ENCODE measurements around the gene CPED1.
"Not testable (repeated sequence)": the region's sequence is repeated elsewhere in the genome, so short reads cannot be mapped to it uniquely, and the experiment has no call there.

Gene CPED1

GRCh38 chr7:121196286-121196685, 207.8 kb downstream of the CPED1 start:
- no peak for DNase-seq

GRCh38 chr7:121197455-121197854, 208.9 kb downstream of the CPED1 start:
- no peak for DNase-seq

GRCh38 chr7:121198502-121198901, 210.0 kb downstream of the CPED1 start:
- no peak for DNase-seq

GRCh38 chr7:121202125-121202524, 213.6 kb downstream of the CPED1 start:
- no peak for DNase-seq

GRCh38 chr7:121202834-121203233, 214.3 kb downstream of the CPED1 start:
- no peak for DNase-seq

- DNase-seq = no peak
Observed at GRCh38 chr7:121204537-121204936, 216.0 kb downstream of the CPED1 start.

- DNase-seq = no peak
Observed at GRCh38 chr7:121205777-121206176, 217.3 kb downstream of the CPED1 start.

- DNase-seq = no peak
Observed at GRCh38 chr7:121211253-121211652, 222.7 kb downstream of the CPED1 start.

GRCh38 chr7:121212036-121212435, 223.5 kb downstream of the CPED1 start:
- DNase-seq = no peak

GRCh38 chr7:121214657-121215056, 226.1 kb downstream of the CPED1 start:
- DNase-seq = no peak

- DNase-seq = no peak
Observed at GRCh38 chr7:121219026-121219425, 230.5 kb downstream of the CPED1 start.

GRCh38 chr7:121221108-121221507, 232.6 kb downstream of the CPED1 start:
- not testable (repeated sequence) for DNase-seq

- no peak for DNase-seq
Observed at GRCh38 chr7:121228779-121229178, 240.3 kb downstream of the CPED1 start.

GRCh38 chr7:121235201-121235600, 246.7 kb downstream of the CPED1 start:
- no peak for DNase-seq

GRCh38 chr7:121237601-121238000, 249.1 kb downstream of the CPED1 start:
- no peak for DNase-seq

GRCh38 chr7:121244120-121244870, 255.8 kb downstream of the CPED1 start:
- no peak for DNase-seq

- not testable (repeated sequence) for DNase-seq
Observed at GRCh38 chr7:121251367-121251766, 262.9 kb downstream of the CPED1 start.

GRCh38 chr7:121252523-121253235, 264.2 kb downstream of the CPED1 start:
- not testable (repeated sequence) for DNase-seq

GRCh38 chr7:121259826-121260225, 271.3 kb downstream of the CPED1 start:
- DNase-seq = no peak

- DNase-seq = no peak
Observed at GRCh38 chr7:121261207-121261884, 272.8 kb downstream of the CPED1 start.

GRCh38 chr7:121262221-121262620, 273.7 kb downstream of the CPED1 start:
- no peak for DNase-seq

- DNase-seq = no peak
Observed at GRCh38 chr7:121262969-121263368, 274.5 kb downstream of the CPED1 start.

- DNase-seq = no peak
Observed at GRCh38 chr7:121266307-121266894, 277.9 kb downstream of the CPED1 start.

All from NCI-H1930 (cell line).